GOT3 (cell line): Measurements from ENCODE around the gene HEATR1.
"Not testable (repeated sequence)": the region's sequence is repeated elsewhere in the genome, so short reads cannot be mapped to it uniquely, and the experiment has no call there.

Source experiments
- DNase-seq: peaks from one replicate; lab custom pipeline; 2025; ENCODE audit warnings: mixed read lengths; lab: John Stamatoyannopoulos, UW

The HEATR1 gene, protein sequence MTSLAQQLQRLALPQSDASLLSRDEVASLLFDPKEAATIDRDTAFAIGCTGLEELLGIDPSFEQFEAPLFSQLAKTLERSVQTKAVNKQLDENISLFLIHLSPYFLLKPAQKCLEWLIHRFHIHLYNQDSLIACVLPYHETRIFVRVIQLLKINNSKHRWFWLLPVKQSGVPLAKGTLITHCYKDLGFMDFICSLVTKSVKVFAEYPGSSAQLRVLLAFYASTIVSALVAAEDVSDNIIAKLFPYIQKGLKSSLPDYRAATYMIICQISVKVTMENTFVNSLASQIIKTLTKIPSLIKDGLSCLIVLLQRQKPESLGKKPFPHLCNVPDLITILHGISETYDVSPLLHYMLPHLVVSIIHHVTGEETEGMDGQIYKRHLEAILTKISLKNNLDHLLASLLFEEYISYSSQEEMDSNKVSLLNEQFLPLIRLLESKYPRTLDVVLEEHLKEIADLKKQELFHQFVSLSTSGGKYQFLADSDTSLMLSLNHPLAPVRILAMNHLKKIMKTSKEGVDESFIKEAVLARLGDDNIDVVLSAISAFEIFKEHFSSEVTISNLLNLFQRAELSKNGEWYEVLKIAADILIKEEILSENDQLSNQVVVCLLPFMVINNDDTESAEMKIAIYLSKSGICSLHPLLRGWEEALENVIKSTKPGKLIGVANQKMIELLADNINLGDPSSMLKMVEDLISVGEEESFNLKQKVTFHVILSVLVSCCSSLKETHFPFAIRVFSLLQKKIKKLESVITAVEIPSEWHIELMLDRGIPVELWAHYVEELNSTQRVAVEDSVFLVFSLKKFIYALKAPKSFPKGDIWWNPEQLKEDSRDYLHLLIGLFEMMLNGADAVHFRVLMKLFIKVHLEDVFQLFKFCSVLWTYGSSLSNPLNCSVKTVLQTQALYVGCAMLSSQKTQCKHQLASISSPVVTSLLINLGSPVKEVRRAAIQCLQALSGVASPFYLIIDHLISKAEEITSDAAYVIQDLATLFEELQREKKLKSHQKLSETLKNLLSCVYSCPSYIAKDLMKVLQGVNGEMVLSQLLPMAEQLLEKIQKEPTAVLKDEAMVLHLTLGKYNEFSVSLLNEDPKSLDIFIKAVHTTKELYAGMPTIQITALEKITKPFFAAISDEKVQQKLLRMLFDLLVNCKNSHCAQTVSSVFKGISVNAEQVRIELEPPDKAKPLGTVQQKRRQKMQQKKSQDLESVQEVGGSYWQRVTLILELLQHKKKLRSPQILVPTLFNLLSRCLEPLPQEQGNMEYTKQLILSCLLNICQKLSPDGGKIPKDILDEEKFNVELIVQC (N-terminal part only)

DNA sequence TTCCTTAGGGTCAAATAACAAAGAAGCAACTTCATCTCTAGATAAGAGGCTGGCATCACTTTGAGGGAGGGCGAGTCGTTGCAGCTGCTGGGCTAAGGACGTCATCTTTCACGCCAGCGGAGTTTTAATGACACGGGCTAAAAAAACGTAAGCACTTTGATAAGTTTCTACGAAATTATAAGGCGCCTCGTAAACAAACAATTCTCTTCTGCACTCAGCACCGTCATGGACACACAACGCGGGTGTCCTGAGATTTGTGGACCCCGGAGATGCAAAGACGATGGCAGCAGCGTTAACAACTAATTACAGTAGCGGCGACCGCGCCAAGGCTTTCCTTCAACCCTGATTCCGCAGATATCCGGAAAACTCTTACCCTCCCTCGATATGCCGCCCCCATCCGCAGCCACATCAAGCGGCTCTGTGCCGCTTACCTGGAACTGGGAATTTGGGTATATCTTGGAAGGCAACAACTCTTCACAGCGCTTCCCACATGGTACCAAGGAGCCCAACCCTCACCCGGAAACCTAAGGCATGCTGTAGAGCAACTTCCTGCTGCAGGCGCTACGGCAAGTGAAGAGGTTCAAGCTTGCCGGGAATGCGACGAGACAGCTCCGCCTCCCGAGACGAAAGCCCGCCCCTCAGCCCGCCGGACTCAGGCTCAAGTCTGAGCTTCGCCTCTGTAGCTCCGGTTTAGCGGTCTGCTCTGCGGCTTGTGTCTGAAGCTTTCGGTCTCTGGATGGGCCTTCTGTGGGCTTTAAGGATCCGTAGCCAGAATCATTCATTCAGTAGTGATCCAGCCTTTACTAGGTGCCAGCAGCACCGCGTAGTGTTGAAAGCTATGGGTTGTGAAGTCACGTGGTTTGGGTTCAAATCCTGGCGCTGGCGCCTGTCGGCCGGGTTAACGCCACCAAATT is at the start of gene HEATR1:
TSS of gene HEATR1 (minus strand) at position 526 of the 914 bp plus-strand sequence. CDS start at position 105, 421 bp downstream.
- DNase-seq = peak; percentile 84

DNA sequence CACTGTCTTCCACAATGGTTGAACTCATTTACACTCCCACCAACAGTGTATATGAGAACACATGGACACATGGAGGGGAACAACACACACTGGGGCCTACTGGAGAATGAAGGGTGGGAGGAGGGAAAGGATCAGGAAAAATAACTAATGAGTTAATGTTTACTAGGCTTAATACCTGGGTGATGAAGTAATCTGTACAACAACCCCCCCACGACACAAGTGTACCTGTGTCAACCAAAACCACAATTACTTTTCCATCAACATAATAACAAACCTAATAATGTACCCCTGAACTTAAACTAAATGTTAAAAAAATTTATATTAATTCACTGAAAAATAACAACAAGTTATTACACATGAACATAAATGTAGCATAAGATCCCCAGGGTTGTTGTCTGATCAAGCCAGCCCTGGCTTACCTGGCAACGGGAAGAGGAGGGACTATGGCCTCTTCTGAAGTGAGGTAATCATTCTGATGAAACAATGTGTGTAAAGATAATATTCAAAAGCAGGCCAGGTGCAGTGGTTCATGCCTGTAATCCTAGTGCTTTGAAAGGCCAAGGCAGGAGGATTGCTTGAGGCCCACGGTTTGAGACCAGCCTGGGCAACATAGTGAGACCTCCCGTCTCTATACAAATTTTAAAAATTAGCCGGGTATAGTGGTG is 40.8 kb upstream of the HEATR1 start:
- DNase-seq = no peak

DNA sequence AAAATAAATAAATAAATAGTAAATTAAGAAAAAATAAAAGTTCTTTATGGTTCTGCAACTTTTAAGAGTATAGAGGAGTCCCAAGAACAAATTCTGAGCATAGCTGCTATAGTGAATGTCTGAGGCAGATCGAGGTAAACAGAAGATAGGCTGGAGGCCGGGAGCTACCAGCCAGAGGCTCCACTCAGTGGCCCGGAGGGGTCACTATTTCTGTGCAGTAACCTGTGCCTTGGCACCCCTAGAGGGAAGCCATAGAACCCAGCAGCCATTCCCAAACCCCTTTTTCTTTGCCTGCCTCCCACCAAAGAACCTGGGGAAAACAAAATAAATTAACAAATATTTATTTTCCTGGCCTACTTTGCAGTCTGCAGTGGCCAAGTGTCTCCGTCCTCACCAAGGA is 38.4 kb upstream of the HEATR1 start:
- no peak for DNase-seq

DNA sequence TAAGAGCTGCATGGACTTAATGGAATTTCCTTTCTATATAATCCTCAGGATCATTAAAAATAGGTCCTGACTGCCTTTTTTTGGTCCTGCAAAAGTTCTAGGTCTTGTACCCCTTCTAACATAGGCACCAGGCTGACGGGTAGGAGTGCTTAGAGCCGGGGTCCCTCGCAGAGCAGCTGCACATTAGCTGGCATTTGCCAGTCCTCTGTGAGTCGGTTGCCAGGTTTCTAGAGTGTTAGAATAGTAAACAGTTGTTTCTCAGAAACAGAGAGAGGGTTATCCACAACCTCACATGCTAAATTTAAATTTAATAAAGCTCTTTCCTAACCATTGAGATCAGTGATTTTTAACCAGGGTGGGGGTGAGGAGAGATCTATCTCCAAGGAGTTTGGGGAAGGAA is 35.4 kb upstream of the HEATR1 start:
- no peak for DNase-seq

DNA sequence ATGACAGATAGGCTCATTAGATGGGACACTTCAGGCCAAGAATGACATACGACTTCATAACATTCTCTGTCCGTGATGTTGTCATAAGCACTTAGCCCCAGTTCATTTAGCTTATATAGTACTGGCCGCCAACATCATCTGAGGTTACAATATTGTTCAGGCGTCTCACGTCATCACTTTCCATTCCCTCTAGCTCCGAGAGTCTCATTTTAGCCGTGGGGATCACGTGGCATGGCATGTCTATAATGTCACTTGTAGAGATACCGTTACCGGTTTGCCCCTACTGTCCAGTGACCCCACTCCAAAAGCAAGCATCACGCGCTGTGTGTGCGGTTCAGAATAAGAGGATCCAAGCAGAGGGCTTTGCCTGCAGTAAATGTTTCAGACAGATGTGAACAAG is 34.6 kb upstream of the HEATR1 start:
- no peak for DNase-seq

DNA sequence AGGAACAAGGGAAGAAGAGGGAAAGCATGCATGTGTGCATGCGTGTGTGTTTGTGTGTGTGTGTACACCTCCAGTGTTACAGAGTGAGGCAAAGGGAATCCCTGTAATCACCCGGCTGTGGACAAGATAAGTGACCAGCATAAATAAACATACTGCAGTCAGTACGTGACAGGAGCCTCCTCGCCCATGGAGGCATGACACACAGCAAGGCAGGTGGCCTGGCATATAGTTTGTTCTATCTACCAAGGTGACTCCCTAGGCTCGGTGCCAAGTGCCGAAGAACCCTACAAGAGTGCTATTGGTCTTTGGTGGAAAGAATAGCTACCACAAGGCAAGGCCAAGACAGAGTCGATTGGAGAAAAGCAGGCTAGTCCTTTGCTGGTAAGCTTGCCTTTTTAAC is 31.7 kb upstream of the HEATR1 start:
- DNase-seq = no peak

DNA sequence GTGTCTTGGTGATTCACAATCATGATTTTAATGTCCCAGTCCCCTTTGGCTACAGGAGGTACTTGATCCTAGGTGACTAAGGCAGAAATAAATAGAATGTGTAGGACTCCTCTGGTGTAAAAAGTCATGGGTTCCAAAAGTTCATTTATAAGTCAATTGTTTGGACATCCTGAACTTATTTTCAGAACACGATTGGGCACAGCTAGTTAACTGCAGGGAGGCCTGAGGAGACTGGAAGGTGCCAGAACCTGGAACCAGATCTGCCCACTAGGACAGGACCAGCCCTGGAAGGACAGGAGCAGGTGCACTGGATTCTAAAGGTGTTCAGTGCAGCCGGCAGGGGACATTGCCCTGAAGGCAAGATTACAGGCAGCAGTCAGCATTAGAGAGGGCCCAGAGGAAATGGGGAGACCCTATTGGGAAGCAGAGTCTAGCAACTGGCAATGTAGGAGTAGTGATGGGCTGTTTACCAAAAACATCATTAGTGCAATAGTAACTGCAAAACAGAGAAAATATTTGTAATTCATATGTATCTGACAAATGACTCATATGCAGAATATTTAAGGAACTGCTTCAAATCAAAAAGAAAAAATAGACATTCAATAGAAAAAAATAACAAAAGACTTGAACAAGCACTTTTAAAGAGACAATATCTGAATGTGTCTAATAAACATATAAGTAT is 23.6 kb upstream of the HEATR1 start:
- DNase-seq = no peak

DNA sequence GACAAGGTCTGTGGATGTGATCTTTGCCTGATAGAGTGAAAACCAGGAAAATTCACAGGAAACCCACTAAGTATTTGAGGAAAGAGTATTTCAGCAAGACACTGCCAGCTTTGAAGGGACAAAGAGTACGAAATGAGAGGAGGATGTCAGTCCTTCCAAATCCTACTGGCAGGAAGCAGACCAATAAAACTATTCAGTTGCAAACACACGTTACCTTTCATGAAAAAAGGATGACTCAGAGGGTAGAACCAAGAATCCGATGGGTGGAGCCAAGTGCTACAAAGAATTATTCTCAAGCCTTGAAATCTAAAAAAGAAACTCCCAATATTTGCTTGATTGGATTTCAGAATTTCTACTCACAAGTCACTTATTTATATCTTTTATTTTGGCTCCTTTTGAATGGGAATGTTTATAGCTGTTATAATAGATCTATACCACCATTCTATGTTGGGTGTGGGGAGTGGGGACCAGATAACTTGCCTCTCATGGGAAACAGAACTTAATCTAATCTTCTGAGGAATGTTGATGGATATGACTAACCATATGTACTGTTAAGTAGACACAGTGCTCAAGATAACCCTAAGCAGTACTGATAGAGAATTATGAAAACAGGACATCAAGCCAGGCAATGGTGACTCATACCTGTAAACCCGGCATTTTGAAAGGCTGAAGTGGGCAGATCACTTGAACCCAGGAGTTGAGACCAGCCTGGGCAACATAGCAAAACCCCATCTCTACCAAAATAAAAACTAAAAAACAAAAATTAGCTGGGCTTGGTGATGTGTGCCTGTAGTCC is 19.3 kb upstream of the HEATR1 start:
- no peak for DNase-seq

DNA sequence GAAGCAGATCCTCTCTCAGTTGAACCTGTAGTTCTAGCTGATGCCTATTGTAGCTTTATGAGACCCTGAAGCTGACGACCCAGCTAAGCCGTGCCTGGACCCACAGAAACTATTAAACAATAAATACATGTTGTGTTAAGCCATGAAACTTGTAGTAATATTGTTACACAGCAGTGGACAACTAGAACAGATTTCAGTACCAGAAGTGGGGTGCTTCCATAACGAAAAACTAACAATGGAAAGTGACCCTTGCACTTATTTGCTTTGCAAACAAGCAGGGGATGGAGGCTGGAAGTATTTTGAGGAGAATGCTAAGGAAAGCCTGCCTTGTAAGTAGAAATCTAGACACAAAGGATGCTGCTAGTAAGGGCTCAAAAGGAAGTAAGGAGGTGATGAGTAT is 18.1 kb upstream of the HEATR1 start:
- DNase-seq = no peak

DNA sequence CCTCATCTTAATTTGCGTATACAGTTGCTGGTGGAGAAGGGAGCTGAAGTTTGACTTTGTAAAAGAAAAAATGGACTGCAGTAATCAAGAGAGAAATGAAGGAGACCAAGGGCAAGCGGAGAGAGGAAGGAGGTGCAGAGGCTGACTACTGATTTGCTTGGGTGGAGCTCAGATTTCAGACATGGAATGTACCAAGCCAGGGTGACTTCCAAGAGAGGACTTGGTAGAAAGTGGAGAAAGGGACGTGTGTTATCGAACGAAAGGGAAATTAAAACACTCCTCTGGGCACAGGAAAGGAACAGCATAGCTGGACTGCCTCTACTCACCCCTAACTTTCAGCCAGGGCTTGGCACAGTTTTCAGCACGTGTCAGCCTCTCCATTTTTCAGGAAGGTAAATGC is 15.1 kb upstream of the HEATR1 start:
- DNase-seq = no peak

DNA sequence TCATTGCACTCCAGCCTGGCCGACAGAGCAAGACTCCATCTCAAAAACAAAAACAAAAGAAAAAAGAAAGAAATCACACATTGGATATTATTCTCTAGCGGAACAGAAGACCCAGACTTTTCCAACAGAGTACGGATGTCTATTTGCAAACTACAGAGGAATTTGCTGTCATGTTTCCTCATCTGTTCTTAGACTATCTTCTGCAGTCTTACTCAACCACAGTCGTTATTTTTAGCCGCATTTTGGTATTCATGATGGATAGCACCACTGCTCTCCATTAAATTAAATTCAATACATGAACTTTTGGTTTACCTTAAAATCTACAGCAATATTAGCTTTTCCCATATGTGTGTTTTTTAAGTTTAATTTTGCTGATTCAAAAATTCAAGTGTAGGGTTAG is 14.2 kb upstream of the HEATR1 start:
- DNase-seq = no peak

DNA sequence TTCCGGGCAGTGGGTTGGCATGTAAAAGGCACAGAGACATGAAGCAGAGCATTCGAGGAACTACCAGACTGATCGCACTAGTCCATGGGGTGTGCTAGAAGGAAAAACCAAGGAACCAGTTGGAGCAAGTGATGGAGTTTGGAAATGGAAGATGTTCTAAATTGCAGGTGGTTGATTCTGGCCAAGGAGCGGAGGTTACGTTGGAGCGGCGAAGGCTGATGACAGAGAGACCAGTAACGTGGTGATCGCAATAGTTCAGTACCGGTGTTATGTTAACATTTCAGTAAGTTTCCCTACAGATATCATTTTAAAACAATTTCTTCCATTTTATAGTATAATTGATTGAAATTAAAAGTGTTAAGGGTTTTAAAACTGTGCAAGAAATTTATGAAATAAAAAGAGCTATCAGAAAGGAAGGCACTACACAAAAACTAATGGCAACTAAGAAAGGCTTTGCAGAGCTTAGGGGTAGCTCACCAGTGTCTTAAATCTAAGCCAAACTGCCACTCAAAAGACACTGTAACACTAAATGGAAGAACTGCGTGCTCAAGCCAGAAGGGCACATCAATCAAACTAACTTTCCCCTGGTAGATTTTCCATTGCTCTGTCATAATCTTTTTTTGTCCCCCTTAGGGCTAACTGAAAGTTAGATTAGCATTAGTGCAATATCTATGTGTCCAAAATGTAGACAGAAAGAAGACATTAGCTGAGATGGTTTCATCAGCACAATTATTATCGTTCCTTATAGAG is 11.3 kb upstream of the HEATR1 start:
- no peak for DNase-seq

DNA sequence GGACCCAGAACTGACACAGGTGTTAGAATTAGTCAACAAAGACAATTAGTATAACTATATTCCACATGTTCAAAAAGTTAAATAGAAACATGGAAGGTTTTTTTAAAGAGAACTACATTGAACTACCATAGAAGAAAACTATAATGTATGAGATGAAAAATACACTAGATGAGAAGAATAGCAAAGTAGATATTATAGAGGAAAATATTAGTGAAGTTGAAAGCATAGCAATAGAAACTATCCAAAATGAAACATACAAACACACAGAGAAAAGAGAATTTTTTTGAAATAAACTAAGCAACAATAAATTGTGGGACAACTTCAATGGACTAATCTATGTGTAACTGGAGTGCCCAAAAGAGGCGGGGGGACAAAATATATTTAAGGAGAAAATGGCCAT is 8.0 kb upstream of the HEATR1 start:
- no peak for DNase-seq

DNA sequence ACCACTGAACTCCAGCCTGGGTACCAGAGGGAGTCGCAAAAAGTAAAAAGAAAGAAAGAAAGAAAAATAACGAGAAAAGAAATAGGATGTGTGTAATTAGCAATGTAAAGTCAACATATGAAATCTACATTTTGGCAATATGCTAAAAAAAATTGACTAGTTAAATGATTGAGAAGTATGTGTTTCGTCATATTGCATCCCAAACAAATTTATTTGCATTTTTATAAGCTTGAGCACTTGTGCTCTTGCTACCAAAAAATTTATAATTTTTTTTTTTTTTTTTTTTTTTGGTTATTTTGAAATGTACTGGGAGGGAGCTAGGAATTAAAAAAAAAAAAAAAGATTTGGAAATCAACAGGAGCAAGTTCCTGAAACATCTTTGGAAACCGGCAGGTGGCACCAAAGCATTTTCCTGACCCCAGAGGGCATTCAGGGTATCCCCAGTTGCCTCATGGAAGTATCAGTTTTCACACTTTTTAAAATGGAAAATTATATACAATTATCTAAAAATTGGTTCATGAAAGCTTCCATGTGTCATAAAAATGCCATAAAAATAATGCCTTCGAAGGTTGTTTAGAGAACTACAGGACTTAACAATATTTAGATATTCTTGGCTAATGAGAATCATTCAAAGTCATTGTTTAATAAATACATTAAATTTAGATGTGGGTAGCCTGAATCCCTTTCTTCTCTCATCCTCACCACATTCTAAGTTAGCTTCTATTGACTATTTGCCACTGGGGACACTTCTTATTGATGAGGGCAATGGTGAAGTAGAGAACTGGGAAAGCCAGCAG is 4.8 kb upstream of the HEATR1 start:
- DNase-seq = peak; percentile 19

DNA sequence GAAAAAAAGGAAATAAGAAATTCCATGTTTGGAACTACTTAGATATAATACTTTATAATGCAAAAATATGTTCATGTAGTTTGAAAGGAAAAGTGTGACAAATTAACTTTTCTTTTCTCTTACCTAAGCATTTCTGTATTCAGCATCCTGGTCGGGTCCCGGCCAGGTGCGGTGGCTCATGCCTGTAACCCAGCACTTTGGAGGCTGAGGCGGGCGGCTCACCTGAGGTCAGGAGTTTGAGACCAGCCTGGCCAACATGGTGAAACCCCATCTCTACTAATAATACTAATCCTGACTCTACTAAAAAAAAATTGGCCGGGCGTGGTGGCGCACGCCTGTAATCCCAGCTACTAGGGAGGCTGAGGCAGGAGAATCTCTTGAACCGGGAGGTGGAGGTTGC is 3.3 kb upstream of the HEATR1 start:
- not testable (repeated sequence) for DNase-seq

DNA sequence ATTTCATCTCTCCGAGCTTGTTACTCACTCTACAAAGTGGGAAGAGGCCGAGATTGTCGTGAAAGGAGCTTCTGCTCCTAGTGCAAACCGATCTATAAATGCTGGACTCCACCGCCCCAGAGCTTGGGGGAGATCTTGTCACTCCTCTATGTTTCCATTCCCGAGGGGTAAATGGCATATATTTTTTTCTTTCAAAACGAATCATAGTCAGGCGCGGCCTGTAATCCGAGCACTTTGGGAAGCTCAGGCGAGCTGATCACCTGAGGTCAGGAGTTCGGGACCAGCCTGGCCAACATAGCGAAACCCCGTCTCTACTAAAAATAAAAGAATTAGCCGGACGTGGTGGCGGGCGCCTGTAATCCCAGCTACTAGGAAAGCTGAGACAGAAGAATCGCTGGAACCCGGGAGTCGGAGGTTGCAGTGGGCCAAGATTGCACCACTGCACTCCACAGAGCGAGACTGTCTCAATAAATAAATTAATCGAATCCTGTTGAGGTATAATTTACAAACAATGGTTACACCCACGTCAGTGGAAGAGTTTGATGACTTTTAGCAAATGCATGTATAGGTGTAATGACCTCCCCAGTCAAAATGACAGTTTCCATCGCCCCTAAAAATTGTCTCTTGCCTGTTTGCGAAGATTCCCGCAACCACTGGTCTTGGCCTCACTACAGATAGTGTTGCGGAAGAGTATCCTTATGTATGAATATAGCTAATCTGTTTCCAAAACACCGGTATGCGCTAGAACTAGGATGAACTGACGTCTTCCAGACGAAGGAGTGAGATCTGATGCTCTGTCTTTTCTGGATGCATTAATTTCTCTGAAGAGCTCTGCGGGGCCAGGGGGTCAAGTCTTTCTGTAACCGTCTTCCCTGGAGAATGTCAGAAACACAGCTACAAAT is 840 bp upstream of the HEATR1 start:
- DNase-seq = no peak

DNA sequence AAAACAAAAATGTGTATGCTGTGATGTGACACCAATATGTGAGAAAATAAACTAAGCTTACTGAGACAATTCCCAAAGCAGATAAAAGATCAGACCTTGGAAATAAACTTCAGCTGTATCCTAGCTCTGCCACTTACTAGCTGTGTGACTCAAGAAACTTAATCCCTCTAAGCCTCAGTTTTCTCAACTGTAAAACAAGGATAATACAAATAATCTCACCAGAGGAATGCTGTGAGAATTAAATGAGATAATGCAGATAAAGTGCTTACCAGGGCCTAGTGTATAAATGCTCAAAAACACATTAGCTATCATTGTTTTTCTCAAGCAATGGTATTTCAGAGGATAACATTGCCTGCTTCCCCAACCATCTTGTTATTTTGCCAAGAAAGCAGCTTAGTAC is 2.1 kb downstream of the HEATR1 start:
- DNase-seq = no peak
